GM12878 (cell line): ENCODE results near the gene KIAA2012. TPM values are rescaled to one million over a fixed set of nuclear protein-coding genes. Genes with fewer than 3 reads are reported as not detected.
A peak's percentile ranks its signal among the peaks of the same experiment; 100 is the strongest.

Experiments
- ATAC-seq: fragments of 200-7000 bp; cut with Tn5 transposase; 3 replicates; pipeline ENCODE4 v1.9.1; 2020; ENCODE audit warnings: mild to moderate bottlenecking, moderate library complexity
- BruUV-seq: library from RNA; stranded (reverse); fragments of 400-500 nt; replicated peaks from 2 replicates; lab custom pipeline; 2021; lab: Mats Ljungman, UMichigan
- CTCF ChIA-PET: fragments of 300-600 bp; sonication (Branson Sonifier 250); formaldehyde crosslinking; extraction: SDS; loops from one replicate; lab custom pipeline; 2021; ENCODE audit warnings: inconsistent platforms; lab: Yijun Ruan, JAX
- POLR2A ChIA-PET: fragments of 350-600 bp; formaldehyde crosslinking; extraction: SDS; loops from one replicate; lab custom pipeline; 2021; ENCODE audit warnings: inconsistent platforms; lab: Charles Lee
- RAD21 ChIA-PET: fragments of 300-600 bp; sonication (Branson Sonifier 250); formaldehyde crosslinking; loops from one replicate; lab custom pipeline; 2023; ENCODE audit warnings: antibody characterized with exemption; ENCODE audit not compliant: unreplicated experiment; lab: Charles Lee
- SMC1A ChIA-PET: fragments of 300-600 bp; sonication (Branson Sonifier 250); formaldehyde crosslinking; loops from one replicate; lab custom pipeline; 2023; ENCODE audit not compliant: unreplicated experiment, uncharacterized antibody; lab: Charles Lee
- DNase-seq: peaks from one replicate; pipeline ENCODE4 v3.0.0-alpha.2; 2011; ENCODE audit warnings: low read depth, low spot score
- FAIRE-seq: peaks from 3 replicates; lab custom pipeline; 2011; peaks lifted over from hg19 to GRCh38; lab: Jason Lieb, UNC
- H2AFZ ChIP-seq: 2 replicates; pipeline ENCODE4 v1.6.0; 2011; ENCODE audit warnings: low read depth, low read length, control low read depth; ENCODE audit not compliant: control insufficient read depth
- H3K27ac ChIP-seq: 2 replicates; pipeline ENCODE4 v1.5.1; 2011; ENCODE audit warnings: control low read depth; ENCODE audit not compliant: control insufficient read depth, insufficient read depth
- H3K27me3 ChIP-seq, 2 experiments: replicated peaks in 1 of 2; 2 replicates each; pipeline versions ENCODE4 v1.6.0 to v1.6.1; 2011; ENCODE audit warnings: low read length in 1 of 2; ENCODE audit not compliant: control insufficient read depth in 2 of 2, insufficient read depth in 2 of 2
- H3K36me3 ChIP-seq, 2 experiments: 2 replicates each; pipeline ENCODE4 v1.5.1; 2011; ENCODE audit warnings: low read length in 1 of 2; ENCODE audit not compliant: control insufficient read depth in 2 of 2, insufficient read depth in 2 of 2
- H3K4me1 ChIP-seq: 2 replicates; pipeline ENCODE4 v1.6.1; 2011; ENCODE audit warnings: mild to moderate bottlenecking, low read length, moderate library complexity, mixed read lengths; ENCODE audit not compliant: control insufficient read depth, insufficient read depth
- H3K4me2 ChIP-seq: 2 replicates; pipeline ENCODE4 v1.6.0; 2011; ENCODE audit warnings: control low read depth; ENCODE audit not compliant: control insufficient read depth, insufficient read depth
- H3K4me3 ChIP-seq: fragments of 200-600 bp; sonication (generic); 2 replicates; pipeline ENCODE4 v1.5.1; 2016
- H3K79me2 ChIP-seq: 2 replicates; pipeline ENCODE4 v1.6.0; 2011; ENCODE audit warnings: low read length; ENCODE audit not compliant: control insufficient read depth, insufficient read depth
- H3K9ac ChIP-seq: 2 replicates; pipeline ENCODE4 v1.8.0; 2011; ENCODE audit warnings: low read length, control low read depth, mixed read lengths; ENCODE audit not compliant: control insufficient read depth, insufficient read depth
- H3K9me3 ChIP-seq: replicated peaks from 3 replicates; pipeline ENCODE4 v1.5.1; 2011; ENCODE audit warnings: mild to moderate bottlenecking, low read length; ENCODE audit not compliant: control insufficient read depth, insufficient read depth
- H4K20me1 ChIP-seq: 2 replicates; pipeline ENCODE4 v1.6.0; 2011; ENCODE audit not compliant: control insufficient read depth, insufficient read depth
- ATF7 ChIP-seq: fragments of 450-650 bp; IDR thresholded peaks from 2 replicates; pipeline ENCODE4 v1.6.1; 2016; ENCODE audit warnings: low read depth, mild to moderate bottlenecking
- BMI1 ChIP-seq: fragments of 450-650 bp; IDR thresholded peaks from 2 replicates; pipeline ENCODE4 v1.6.1; 2016; ENCODE audit warnings: mild to moderate bottlenecking, moderate library complexity, borderline replicate concordance
- CBFB ChIP-seq: IDR thresholded peaks from 2 replicates; pipeline ENCODE4 v1.6.1; 2016; ENCODE audit warnings: antibody characterized with exemption, low read depth
- CHD1 ChIP-seq: IDR thresholded peaks from 2 replicates; pipeline ENCODE4 v1.6.1; 2012; ENCODE audit warnings: low read depth, low read length, improper control_type of control experiment
- EED ChIP-seq: sonication (generic); IDR thresholded peaks from 2 replicates; pipeline ENCODE4 v1.6.1; 2016; ENCODE audit warnings: antibody characterized with exemption, low read depth
- EGR1 ChIP-seq, 2 experiments: IDR thresholded peaks; 1 replicate in 1 of 2; 2 replicates in 1 of 2; pipeline ENCODE4 v1.6.1; 2011 to 2012; ENCODE audit warnings: low read depth in 2 of 2, low read length in 2 of 2, borderline replicate concordance in 1 of 2, mild to moderate bottlenecking in 1 of 2, moderate library complexity in 1 of 2
- EP300 ChIP-seq, 2 experiments: fragments of 150-350 bp in 1 of 2; IDR thresholded peaks; 2 replicates each; pipeline ENCODE4 v1.6.1; 2011 to 2012; ENCODE audit warnings: low read depth in 2 of 2, low read length in 2 of 2, borderline replicate concordance in 1 of 2, improper control_type of control experiment in 1 of 2, inconsistent platforms in 1 of 2; ENCODE audit not compliant: control insufficient read depth in 1 of 2
- FOS ChIP-seq: IDR thresholded peaks from 3 replicates; pipeline ENCODE4 v1.6.1; 2011; ENCODE audit warnings: borderline replicate concordance; ENCODE audit not compliant: insufficient read length; ENCODE audit errors: extremely low read depth
- GATAD2B ChIP-seq: fragments of 450-650 bp; conservative IDR thresholded peaks from 2 replicates; pipeline ENCODE4 v1.6.1; 2017; ENCODE audit warnings: low read depth, mild to moderate bottlenecking, moderate library complexity
- HDAC6 ChIP-seq: fragments of 200-600 bp; sonication (generic); IDR thresholded peaks from one replicate; pipeline ENCODE4 v1.8.0; 2017; ENCODE audit warnings: antibody characterized with exemption; ENCODE audit not compliant: unreplicated experiment
- HDGF ChIP-seq: fragments of 450-650 bp; IDR thresholded peaks from 2 replicates; pipeline ENCODE4 v1.6.1; 2016; ENCODE audit warnings: antibody characterized with exemption
- IKZF1 ChIP-seq: fragments of 450-650 bp; conservative IDR thresholded peaks from 2 replicates; pipeline ENCODE4 v1.6.1; 2017; ENCODE audit warnings: antibody characterized with exemption, mild to moderate bottlenecking
- NKRF ChIP-seq: fragments of 450-650 bp; conservative IDR thresholded peaks from 2 replicates; pipeline ENCODE4 v1.6.1; 2017; ENCODE audit warnings: mild to moderate bottlenecking, moderate library complexity
- NRF1 ChIP-seq: conservative IDR thresholded peaks from 2 replicates; pipeline ENCODE4 v1.6.1; 2011; ENCODE audit warnings: mild to moderate bottlenecking, low read depth, low read length, improper control_type of control experiment
- PAX8 ChIP-seq: fragments of 450-650 bp; IDR thresholded peaks from 2 replicates; pipeline ENCODE4 v1.6.1; 2017; ENCODE audit warnings: mild to moderate bottlenecking, moderate library complexity
- POLR2AphosphoS2 ChIP-seq: IDR thresholded peaks from 2 replicates; pipeline ENCODE4 v1.6.1; 2011; ENCODE audit warnings: low read depth, mild to moderate bottlenecking, low read length, improper control_type of control experiment, moderate library complexity
- SKIL ChIP-seq: fragments of 450-650 bp; IDR thresholded peaks from 2 replicates; pipeline ENCODE4 v1.6.1; 2017; ENCODE audit warnings: mild to moderate bottlenecking, low read depth, inconsistent platforms; ENCODE audit not compliant: poor library complexity, severe bottlenecking
- SMC3 ChIP-seq: IDR thresholded peaks from 2 replicates; pipeline ENCODE4 v1.6.1; 2011; ENCODE audit warnings: low read length, improper control_type of control experiment, borderline replicate concordance
- YY1 ChIP-seq: IDR thresholded peaks from 2 replicates; pipeline ENCODE4 v1.6.1; 2011; ENCODE audit warnings: low read depth, mild to moderate bottlenecking, low read length
- ZNF217 ChIP-seq: fragments of 450-650 bp; IDR thresholded peaks from 2 replicates; pipeline ENCODE4 v1.6.1; 2017; ENCODE audit warnings: antibody characterized with exemption, mild to moderate bottlenecking
- ZNF274 ChIP-seq: IDR thresholded peaks from one replicate; pipeline ENCODE4 v1.8.0; 2011; ENCODE audit not compliant: insufficient read length, insufficient read depth
- WGBS: methylation state at CpG from one replicate; pipeline ENCODE4 v1.1.6; 2016; ENCODE audit warnings: low lambda C conversion rate; ENCODE audit not compliant: insufficient replicate concordance, insufficient coverage; ENCODE audit errors: missing lambda C conversion rate; 5-methylcytosine and 5-hydroxymethylcytosine counted together
- in situ Hi-C: fragments of 300-500 bp; cut with MboI; formaldehyde crosslinking; loops from 9 replicates; pipeline ENCODE4 v1.14.3; 2018; ENCODE audit warnings: mixed read lengths
- intact Hi-C: fragments of 100-400 bp; cut with micrococcal nuclease; formaldehyde crosslinking; loops from one replicate; pipeline ENCODE4 v1.14.2; 2022; ENCODE audit not compliant: unreplicated experiment
- polyA plus RNA-seq, 11 experiments: library from polyadenylated mRNA; depleted of rRNA in 4 of 11; unstranded in 6 of 11; stranded (reverse) in 5 of 11; fragments of >200 nt; fragmentation: Nextera tagmentation in 4 of 11; fragmentation: Illumina TruSeq in 1 of 11; extraction: Ambion mirVana in 4 of 11; extraction: Trizol in 1 of 11; gene quantifications; 1 replicate in 1 of 11; 2 replicates in 10 of 11; pipeline versions ENCODE4 v1.2.1 to v1.2.3, GENCODE V29; 2011 to 2016; ENCODE audit warnings: inconsistent platforms in 2 of 11, missing spikeins in 2 of 11, low read depth in 1 of 11
- total RNA-seq, 4 experiments: library from RNA; depleted of rRNA in 3 of 4; stranded (reverse); fragments of >200 nt in 3 of 4; fragmentation: Illumina TruSeq in 1 of 4; extraction: Trizol in 1 of 4; gene quantifications; 2 replicates each; pipeline versions ENCODE4 v1.2.1 to v1.2.3, GENCODE V29; 2013 to 2021

KIAA2012 gene
- total and polyA plus RNA-seq, 10 of the 15 experiments (the other 5 are each of a cell fraction or from before 2014, with no cell fraction given), result 0.03 TPM; not detected in 9

GRCh38 chr2:202032846-202033316 lies 40.2 kb upstream of the KIAA2012 start:
- DNase-seq (no peak), ATAC-seq (peak; percentile 55), FAIRE-seq (no peak)
- H3K4me1 ChIP-seq, result no peaks in the 10 kb centered on the region
- peaks cover 0 to 11% of the 10 kb centered on the region in 2 experiments; a peak in 2 of 4 replicates for H3K27me3 ChIP-seq
- peak overlapping the region; percentile 90 for H3K4me2 ChIP-seq
- ChIA-PET POLR2A (no interaction called here), SMC1A (interaction anchor here (0.7 kb wide), 1 partner anchor 30 kb away, joined by 3 read pairs; no protein-coding TSS in a partner anchor), CTCF (no interaction called here), RAD21 (no interaction called here)
- peak overlapping the region; percentile 92 for H2AFZ ChIP-seq
- peak overlapping the region; percentile 86 for H3K4me3 ChIP-seq
- peak overlapping the region; percentile 26; the same call in 1 of the 2 replicates for H3K9ac ChIP-seq
- in situ Hi-C loops, result no loop called here
- H3K9me3 ChIP-seq, result no peaks in the 10 kb centered on the region; the same call in 2 of the 3 replicates
- WGBS, result 2% methylated on average over 41 of the region's 42 CpGs
- no peaks in the 10 kb centered on the region for H3K79me2 ChIP-seq
- no peaks in the 10 kb centered on the region for H3K36me3 ChIP-seq
- intact Hi-C loops, result no loop called here
- no TSS peak for BruUV-seq
- no peaks in the 10 kb centered on the region for H4K20me1 ChIP-seq
- no peak overlapping the region for H3K27ac ChIP-seq
- TF ChIP-seq NRF1, result no peak
- TF ChIP-seq HDAC6, result peak; percentile 18
- no peak for TF ChIP-seq ATF7
- TF ChIP-seq GATAD2B, result peak; percentile 75
- no peak for TF ChIP-seq FOS
- no peak for TF ChIP-seq HDGF
- TF ChIP-seq CBFB, result no peak
- no peak for TF ChIP-seq SKIL
- TF ChIP-seq EGR1 (IDR thresholded peaks at IDR 0.05; ENCODE audit: borderline replicate concordance in 1 of 2, low read depth in 2 of 2, low read length in 2 of 2), result 0 out of 3 replicates have a peak, but pooled peaks of 1 of the 2 experiments have one; percentile 3
- TF ChIP-seq ZNF274, result no peak
- TF ChIP-seq BMI1, result peak; percentile 67
- no peak for TF ChIP-seq CHD1
- TF ChIP-seq SMC3, result no peak
- no peak for TF ChIP-seq PAX8
- 0 out of 2 replicates have a peak, but pooled peaks have one; percentile 31 for TF ChIP-seq NKRF
- TF ChIP-seq IKZF1, result peak; percentile 66
- 0 out of 2 replicates have a peak, but pooled peaks have one; percentile 9 for TF ChIP-seq YY1
- no peak for TF ChIP-seq EP300 (IDR thresholded peaks at IDR 0.05; ENCODE audit: borderline replicate concordance in 1 of 2, control insufficient read depth in 1 of 2, low read depth in 2 of 2, low read length in 2 of 2)
- no peak for TF ChIP-seq POLR2AphosphoS2
- TF ChIP-seq EED, result 0 out of 2 replicates have a peak, but pooled peaks have one; percentile 14
- TF ChIP-seq ZNF217, result 0 out of 2 replicates have a peak, but pooled peaks have one; percentile 20
